Liver (tissue), 9 donors: ENCODE data around the gene ZNF597. TPM values are rescaled to one million over a fixed set of nuclear protein-coding genes. Genes with fewer than 3 reads are reported as not detected.

ENCODE experiments used
- DNase-seq: peaks from one replicate; pipeline ENCODE4 v3.0.0-alpha.2; 2017; ENCODE audit warnings: low spot score
- H3K27ac ChIP-seq, 2 donors: one replicate each; pipeline ENCODE4 v1.7.0; 2013; ENCODE audit warnings: inconsistent platforms in 2 of 2, low read length in 2 of 2, control low read depth in 1 of 2, low read depth in 1 of 2, mild to moderate bottlenecking in 1 of 2
- H3K27me3 ChIP-seq, 4 donors: one replicate each; pipeline versions ENCODE4 v1.6.1 to v1.7.0; 2013; ENCODE audit warnings: low read length in 3 of 4, inconsistent platforms in 1 of 4, mild to moderate bottlenecking in 1 of 4, moderate library complexity in 1 of 4; ENCODE audit not compliant: control insufficient read depth in 4 of 4, insufficient read depth in 4 of 4
- H3K36me3 ChIP-seq, 4 donors: one replicate each; pipeline versions ENCODE4 v1.6.1 to v1.7.0; 2013; ENCODE audit warnings: low read length in 3 of 4, mild to moderate bottlenecking in 3 of 4, low read depth in 1 of 4, moderate library complexity in 1 of 4; ENCODE audit not compliant: control insufficient read depth in 4 of 4, insufficient read depth in 3 of 4
- H3K4me1 ChIP-seq, 4 donors: one replicate each; pipeline versions ENCODE4 v1.6.1 to v1.7.0; 2013; ENCODE audit warnings: low read length in 3 of 4, mild to moderate bottlenecking in 3 of 4, moderate library complexity in 1 of 4; ENCODE audit not compliant: control insufficient read depth in 4 of 4, insufficient read depth in 4 of 4
- H3K4me3 ChIP-seq, 3 donors: one replicate each; pipeline versions ENCODE4 v1.6.1 to v1.7.0; 2013; ENCODE audit warnings: low read length in 3 of 3, control low read depth in 1 of 3, low read depth in 1 of 3, mild to moderate bottlenecking in 1 of 3
- H3K9ac ChIP-seq, 2 donors: one replicate each; pipeline ENCODE4 v1.7.0; 2013; ENCODE audit warnings: low read length in 2 of 2, mild to moderate bottlenecking in 2 of 2, moderate library complexity in 2 of 2, control low read depth in 1 of 2, low read depth in 1 of 2
- H3K9me3 ChIP-seq, 4 donors: one replicate each; pipeline versions ENCODE4 v1.6.1 to v1.7.0; 2013; ENCODE audit warnings: low read length in 3 of 4; ENCODE audit not compliant: control insufficient read depth in 4 of 4
- EGR1 ChIP-seq, 2 donors: IDR thresholded peaks; 2 replicates each; pipeline ENCODE4 v1.6.1; 2016 to 2018; ENCODE audit warnings: antibody characterized with exemption in 2 of 2, low read depth in 2 of 2
- FOXA1 ChIP-seq: IDR thresholded peaks from 2 replicates; pipeline ENCODE4 v1.6.1; 2016; ENCODE audit warnings: antibody characterized with exemption
- FOXA2 ChIP-seq: IDR thresholded peaks from 2 replicates; pipeline ENCODE4 v1.6.1; 2016; ENCODE audit warnings: antibody characterized with exemption
- GABPA ChIP-seq, 2 donors: IDR thresholded peaks in 1 of 2; conservative IDR thresholded peaks in 1 of 2; 2 replicates each; pipeline ENCODE4 v1.6.1; 2016; ENCODE audit warnings: antibody characterized with exemption in 2 of 2, mild to moderate bottlenecking in 1 of 2, moderate library complexity in 1 of 2
- HNF4G ChIP-seq: IDR thresholded peaks from 2 replicates; pipeline ENCODE4 v1.6.1; 2016; ENCODE audit warnings: antibody characterized with exemption
- JUND ChIP-seq, 2 donors: IDR thresholded peaks; 2 replicates each; pipeline ENCODE4 v1.6.1; 2016; ENCODE audit warnings: antibody characterized with exemption in 2 of 2
- NR2F2 ChIP-seq: IDR thresholded peaks from 2 replicates; pipeline ENCODE4 v1.6.1; 2016; ENCODE audit warnings: antibody characterized with exemption
- RAD21 ChIP-seq, 2 donors: IDR thresholded peaks; 2 replicates each; pipeline ENCODE4 v1.6.1; 2016; ENCODE audit warnings: antibody characterized with exemption in 2 of 2, mild to moderate bottlenecking in 2 of 2
- RXRA ChIP-seq, 2 donors: IDR thresholded peaks; 2 replicates each; pipeline ENCODE4 v1.6.1; 2017 to 2018; ENCODE audit warnings: antibody characterized with exemption in 2 of 2, mild to moderate bottlenecking in 1 of 2
- SP1 ChIP-seq: IDR thresholded peaks from 2 replicates; pipeline ENCODE4 v1.6.1; 2018; ENCODE audit warnings: antibody characterized with exemption, mild to moderate bottlenecking
- TAF1 ChIP-seq: conservative IDR thresholded peaks from 2 replicates; pipeline ENCODE4 v1.6.1; 2016; ENCODE audit warnings: antibody characterized with exemption, mild to moderate bottlenecking
- YY1 ChIP-seq: IDR thresholded peaks from 2 replicates; pipeline ENCODE4 v1.6.1; 2016; ENCODE audit warnings: antibody characterized with exemption, mild to moderate bottlenecking
- WGBS: extraction: QIAGEN DNeasy Blood & Tissue Kit; methylation state at CpG from one replicate; pipeline ENCODE4 v1.1.7; 2013; 5-methylcytosine and 5-hydroxymethylcytosine counted together
- polyA plus RNA-seq, 2 donors: library from polyadenylated mRNA; stranded (reverse) in 1 of 2; unstranded in 1 of 2; fragments of 200-250 nt in 1 of 2; fragments of >200 nt in 1 of 2; fragmentation: Nextera tagmentation in 1 of 2; extraction: Ambion mirVana in 1 of 2; gene quantifications; one replicate each; pipeline versions ENCODE4 v1.2.1 to v1.2.3, GENCODE V29; 2013 to 2015
- total RNA-seq, 2 donors: library from RNA; depleted of rRNA; stranded (reverse); fragments of >200 nt; gene quantifications; one replicate each; pipeline ENCODE4 v1.2.3, GENCODE V29; 2014
- TF ChIP-seq, protein P1 (sequence below): IDR thresholded peaks from 2 replicates; pipeline ENCODE4 v1.6.1; 2016; ENCODE audit warnings: antibody characterized with exemption
- TF ChIP-seq, protein P2 (sequence below): IDR thresholded peaks from 2 replicates; pipeline ENCODE4 v1.6.1; 2016; ENCODE audit warnings: antibody characterized with exemption
- TF ChIP-seq, protein P3 (sequence below): fragments of 150-350 bp; IDR thresholded peaks from 2 replicates; pipeline ENCODE4 v1.5.1; 2017; ENCODE audit warnings: improper control_type of control experiment, low read depth, low read length; ENCODE audit not compliant: missing input control
- TF ChIP-seq, protein P4 (sequence below): IDR thresholded peaks from 2 replicates; pipeline ENCODE4 v1.6.1; 2016; ENCODE audit warnings: antibody characterized with exemption
- donor health status: healthy.
- donor health status: healthy.
- donor health status: healthy.
- donor health status: healthy.
- donor health status: healthy.

ZNF597 gene
- total and polyA plus RNA-seq, 4 donors = 0.53 to 1.7 (median 0.85) TPM

DNA sequence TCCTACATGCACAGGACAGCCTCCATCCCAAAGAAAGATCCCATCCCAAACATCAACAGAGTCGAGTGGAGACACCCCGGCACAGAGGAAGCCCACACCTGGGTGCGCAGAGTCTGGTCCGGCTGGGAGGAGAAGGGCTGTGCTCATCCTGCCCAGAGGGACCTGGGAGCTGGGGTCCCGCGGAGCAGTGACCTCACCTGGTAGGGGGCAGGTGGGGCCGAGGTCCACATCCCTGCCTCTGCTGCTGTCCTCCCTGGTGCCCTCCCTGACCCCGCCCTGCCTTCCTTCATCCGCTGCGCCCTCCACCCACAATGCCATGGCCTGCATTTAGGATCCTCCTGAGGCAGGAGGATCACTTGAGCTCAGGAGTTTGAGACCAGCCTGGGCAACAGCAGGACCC lies 49.1 kb upstream of the ZNF597 start (continued):
- TF ChIP-seq NR2F2 = no peak

DNA sequence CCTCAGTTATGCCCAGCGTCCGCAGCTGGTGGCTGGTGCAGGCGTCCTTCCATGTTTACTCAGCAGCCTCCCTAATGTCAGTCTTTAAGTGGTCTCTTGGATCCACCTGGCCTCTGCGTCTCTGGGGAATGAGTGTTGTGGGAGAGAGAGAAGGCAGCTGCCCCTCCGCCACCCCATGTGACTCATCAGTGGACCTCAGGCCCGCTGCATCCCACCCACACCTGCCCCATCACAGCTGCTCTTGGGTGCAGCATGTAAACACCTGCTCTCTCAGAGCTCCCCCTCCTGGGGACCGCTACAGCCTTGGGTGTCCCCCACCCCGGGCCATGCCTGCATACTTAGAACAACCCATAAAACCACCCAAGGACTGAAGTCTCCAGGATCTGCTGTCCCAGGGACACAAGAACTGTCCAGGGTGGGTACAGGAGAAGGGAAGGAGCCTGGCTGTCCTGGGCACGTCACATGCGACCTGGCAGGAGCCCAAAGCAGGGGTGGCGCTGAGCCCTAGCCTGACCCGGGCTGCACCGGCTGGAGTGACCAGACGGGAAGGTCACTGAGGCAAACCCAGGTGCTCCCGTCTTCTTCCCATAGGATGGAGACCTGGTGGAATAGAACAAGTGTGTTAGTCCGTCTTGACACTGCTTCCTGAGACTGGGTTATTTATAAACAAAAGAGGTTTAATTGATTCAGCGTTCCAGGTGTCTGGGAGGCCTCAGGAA lies 47.8 kb upstream of the ZNF597 start:
- Histone ChIP-seq H3K27ac (no peak overlapping the region), H3K9me3 (no peaks in the 10 kb centered on the region), H3K27me3 (no peaks in the 10 kb centered on the region), H3K4me3 (no peak overlapping the region), H3K9ac (no peak overlapping the region), H3K4me1 (peaks cover 0 to 8% (median 4%) of the 10 kb centered on the region in 4 donors), H3K36me3 (peaks cover 0 to 12% (median 5%) of the 10 kb centered on the region in 4 donors)
- TF ChIP-seq SP1 = no peak
- peak; percentile 48 to 51 for TF ChIP-seq RAD21 (IDR thresholded peaks at IDR 0.05)
- TF ChIP-seq NR2F2 = no peak
- no peak for TF ChIP-seq HNF4G
- no peak for TF ChIP-seq FOXA2
- TF ChIP-seq FOXA1 = no peak
- TF ChIP-seq GABPA (IDR thresholded peaks at IDR 0.05 in 1 of 2, conservative IDR thresholded peaks at IDR 0.05 in 1 of 2) = no peak
- TF ChIP-seq, protein P1, sequence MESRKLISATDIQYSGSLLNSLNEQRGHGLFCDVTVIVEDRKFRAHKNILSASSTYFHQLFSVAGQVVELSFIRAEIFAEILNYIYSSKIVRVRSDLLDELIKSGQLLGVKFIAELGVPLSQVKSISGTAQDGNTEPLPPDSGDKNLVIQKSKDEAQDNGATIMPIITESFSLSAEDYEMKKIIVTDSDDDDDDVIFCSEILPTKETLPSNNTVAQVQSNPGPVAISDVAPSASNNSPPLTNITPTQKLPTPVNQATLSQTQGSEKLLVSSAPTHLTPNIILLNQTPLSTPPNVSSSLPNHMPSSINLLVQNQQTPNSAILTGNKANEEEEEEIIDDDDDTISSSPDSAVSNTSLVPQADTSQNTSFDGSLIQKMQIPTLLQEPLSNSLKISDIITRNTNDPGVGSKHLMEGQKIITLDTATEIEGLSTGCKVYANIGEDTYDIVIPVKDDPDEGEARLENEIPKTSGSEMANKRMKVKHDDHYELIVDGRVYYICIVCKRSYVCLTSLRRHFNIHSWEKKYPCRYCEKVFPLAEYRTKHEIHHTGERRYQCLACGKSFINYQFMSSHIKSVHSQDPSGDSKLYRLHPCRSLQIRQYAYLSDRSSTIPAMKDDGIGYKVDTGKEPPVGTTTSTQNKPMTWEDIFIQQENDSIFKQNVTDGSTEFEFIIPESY = no peak
- TF ChIP-seq, protein P2, sequence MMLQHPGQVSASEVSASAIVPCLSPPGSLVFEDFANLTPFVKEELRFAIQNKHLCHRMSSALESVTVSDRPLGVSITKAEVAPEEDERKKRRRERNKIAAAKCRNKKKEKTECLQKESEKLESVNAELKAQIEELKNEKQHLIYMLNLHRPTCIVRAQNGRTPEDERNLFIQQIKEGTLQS = no peak
- TF ChIP-seq YY1 = no peak
- TF ChIP-seq EGR1 (IDR thresholded peaks at IDR 0.05; ENCODE audit: low read depth in 2 of 2) = no peak
- TF ChIP-seq RXRA (IDR thresholded peaks at IDR 0.05) = peak; percentile 26 to 34
- TF ChIP-seq, protein P3, sequence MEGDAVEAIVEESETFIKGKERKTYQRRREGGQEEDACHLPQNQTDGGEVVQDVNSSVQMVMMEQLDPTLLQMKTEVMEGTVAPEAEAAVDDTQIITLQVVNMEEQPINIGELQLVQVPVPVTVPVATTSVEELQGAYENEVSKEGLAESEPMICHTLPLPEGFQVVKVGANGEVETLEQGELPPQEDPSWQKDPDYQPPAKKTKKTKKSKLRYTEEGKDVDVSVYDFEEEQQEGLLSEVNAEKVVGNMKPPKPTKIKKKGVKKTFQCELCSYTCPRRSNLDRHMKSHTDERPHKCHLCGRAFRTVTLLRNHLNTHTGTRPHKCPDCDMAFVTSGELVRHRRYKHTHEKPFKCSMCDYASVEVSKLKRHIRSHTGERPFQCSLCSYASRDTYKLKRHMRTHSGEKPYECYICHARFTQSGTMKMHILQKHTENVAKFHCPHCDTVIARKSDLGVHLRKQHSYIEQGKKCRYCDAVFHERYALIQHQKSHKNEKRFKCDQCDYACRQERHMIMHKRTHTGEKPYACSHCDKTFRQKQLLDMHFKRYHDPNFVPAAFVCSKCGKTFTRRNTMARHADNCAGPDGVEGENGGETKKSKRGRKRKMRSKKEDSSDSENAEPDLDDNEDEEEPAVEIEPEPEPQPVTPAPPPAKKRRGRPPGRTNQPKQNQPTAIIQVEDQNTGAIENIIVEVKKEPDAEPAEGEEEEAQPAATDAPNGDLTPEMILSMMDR = no peak
- DNase-seq = no peak
- 44% methylated on average over 17 of the region's 17 CpGs for WGBS

DNA sequence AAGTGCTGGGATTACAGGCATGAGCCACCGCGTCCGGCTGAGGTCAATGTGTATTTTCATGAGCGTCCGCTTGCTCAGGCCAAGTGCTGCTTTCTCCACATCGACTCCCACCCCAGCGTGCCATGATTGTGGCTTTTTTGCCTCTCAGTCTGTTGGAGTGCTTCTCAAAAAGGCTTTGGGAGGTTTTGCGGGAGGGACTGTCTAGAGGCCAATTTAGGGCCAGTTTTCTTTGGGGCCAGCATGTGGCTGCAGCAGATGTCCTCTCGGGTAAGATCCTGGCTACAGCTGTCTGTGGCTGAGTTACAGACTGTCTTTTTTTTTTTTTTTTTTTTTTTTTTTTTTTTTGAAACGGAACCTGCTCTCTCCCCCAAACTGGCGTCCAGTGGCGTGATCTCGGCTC lies 45.5 kb upstream of the ZNF597 start:
- H3K4me3 ChIP-seq = no peak overlapping the region
- peaks cover 8 to 35% (median 16%) of the 10 kb centered on the region in 4 donors for H3K36me3 ChIP-seq
- H3K4me1 ChIP-seq = peaks cover 0 to 8% (median 4%) of the 10 kb centered on the region in 4 donors
- no peaks in the 10 kb centered on the region for H3K27me3 ChIP-seq
- H3K9me3 ChIP-seq = no peaks in the 10 kb centered on the region
- DNase-seq = no peak
- no peak overlapping the region for H3K9ac ChIP-seq
- 73% methylated on average over 9 of the region's 13 CpGs for WGBS
- H3K27ac ChIP-seq = no peak overlapping the region
- TF ChIP-seq TAF1 = no peak
- no peak for TF ChIP-seq EGR1 (IDR thresholded peaks at IDR 0.05; ENCODE audit: low read depth in 2 of 2)
- TF ChIP-seq, protein P4, sequence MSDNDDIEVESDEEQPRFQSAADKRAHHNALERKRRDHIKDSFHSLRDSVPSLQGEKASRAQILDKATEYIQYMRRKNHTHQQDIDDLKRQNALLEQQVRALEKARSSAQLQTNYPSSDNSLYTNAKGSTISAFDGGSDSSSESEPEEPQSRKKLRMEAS = no peak
- TF ChIP-seq NR2F2 = no peak
- TF ChIP-seq JUND (IDR thresholded peaks at IDR 0.05) = no peak
- TF ChIP-seq, protein P3 = no peak
- TF ChIP-seq YY1 = no peak
- TF ChIP-seq, protein P1 = no peak
- no peak for TF ChIP-seq RXRA (IDR thresholded peaks at IDR 0.05)
- no peak for TF ChIP-seq SP1
- TF ChIP-seq GABPA (IDR thresholded peaks at IDR 0.05 in 1 of 2, conservative IDR thresholded peaks at IDR 0.05 in 1 of 2) = no peak
- TF ChIP-seq, protein P2 = no peak
